SU-DHL-6 (cell line): ENCODE results near the gene TMEM82.

Experiments used
- CTCF ChIP-seq: fragments of 200-600 bp; sonication (generic); IDR thresholded peaks from one replicate; pipeline ENCODE4 v1.5.1; 2017; ENCODE audit warnings: antibody characterized with exemption, mild to moderate bottlenecking, low read length, moderate library complexity; ENCODE audit not compliant: insufficient read depth, poor library complexity, severe bottlenecking
- EZH2phosphoT487 ChIP-seq: fragments of 200-600 bp; sonication (generic), shearing (Covaris generic); conservative IDR thresholded peaks from 2 replicates; pipeline ENCODE4 v1.6.1; 2018; ENCODE audit warnings: mild to moderate bottlenecking, antibody characterized with exemption, low read length, moderate library complexity, mixed read lengths

- TF ChIP-seq CTCF (no peak), EZH2phosphoT487 (no peak)
Measured at GRCh38 chr1:15767941-15768340, 25.6 kb downstream of the TMEM82 start.
